Measurements from ENCODE around the gene RFTN1.
"Not testable (repeated sequence)": the region's sequence is repeated elsewhere in the genome, so short reads cannot be mapped to it uniquely, and the experiment has no call there.

RFTN1 gene

DNA sequence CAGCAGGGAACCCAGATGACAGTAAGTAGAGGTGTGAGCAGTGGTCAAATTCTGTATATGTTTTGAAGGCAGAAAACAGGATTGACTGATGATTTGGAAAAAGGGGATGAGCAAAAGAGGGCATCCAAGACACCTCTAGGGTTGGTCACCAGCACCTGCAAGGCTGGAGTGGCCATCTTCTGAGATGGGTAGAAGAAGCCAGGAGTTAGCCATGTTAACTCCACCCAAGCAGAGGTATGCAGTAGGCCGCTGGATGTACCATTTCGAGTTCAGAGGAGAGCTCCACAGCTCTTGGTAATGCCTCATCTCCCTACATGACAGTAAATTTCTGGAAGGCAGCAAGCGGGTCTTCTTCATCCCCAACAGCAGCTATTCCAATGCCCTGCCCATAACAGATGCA lies 7.0 kb downstream of the RFTN1 start:
- DNase-seq, result no peak

DNA sequence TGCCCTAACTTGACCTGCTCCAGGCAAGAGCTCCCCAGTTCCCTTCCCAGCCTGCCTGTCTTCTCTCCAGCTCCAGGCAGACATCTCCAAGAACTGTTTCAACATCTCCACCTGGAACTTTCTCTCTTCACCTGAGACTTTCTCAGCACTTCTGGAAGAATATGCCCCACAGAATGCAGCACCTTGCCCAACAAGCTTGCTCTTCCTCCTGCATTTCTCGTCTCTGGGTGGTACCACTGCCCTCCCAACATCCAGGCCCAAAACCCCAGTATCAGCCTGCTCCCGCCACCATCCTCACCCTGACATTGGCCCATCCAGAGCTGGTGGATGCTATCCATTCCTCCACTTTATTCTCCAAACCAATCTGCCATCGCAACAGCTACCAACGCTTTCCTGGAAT lies 8.8 kb downstream of the RFTN1 start:
- DNase-seq, result no peak

DNA sequence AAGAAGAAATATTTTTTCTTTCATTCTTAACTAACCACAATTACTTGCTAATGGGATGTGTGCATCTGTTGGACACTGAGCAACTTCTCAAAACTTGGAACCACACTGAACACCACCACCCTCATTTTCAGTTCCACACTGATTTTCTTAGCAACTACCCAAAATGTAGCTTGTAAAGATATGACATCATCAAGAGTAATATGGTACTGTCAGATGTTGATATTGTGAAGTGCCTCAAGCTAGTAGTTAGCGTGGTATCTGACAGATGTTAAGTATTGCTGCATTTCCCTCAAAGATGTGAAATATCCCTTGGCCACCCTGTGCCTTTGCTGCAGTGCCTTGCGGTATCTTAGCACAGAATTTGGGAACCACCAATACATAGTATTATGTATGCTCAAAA lies 9.3 kb downstream of the RFTN1 start:
- DNase-seq, result no peak

DNA sequence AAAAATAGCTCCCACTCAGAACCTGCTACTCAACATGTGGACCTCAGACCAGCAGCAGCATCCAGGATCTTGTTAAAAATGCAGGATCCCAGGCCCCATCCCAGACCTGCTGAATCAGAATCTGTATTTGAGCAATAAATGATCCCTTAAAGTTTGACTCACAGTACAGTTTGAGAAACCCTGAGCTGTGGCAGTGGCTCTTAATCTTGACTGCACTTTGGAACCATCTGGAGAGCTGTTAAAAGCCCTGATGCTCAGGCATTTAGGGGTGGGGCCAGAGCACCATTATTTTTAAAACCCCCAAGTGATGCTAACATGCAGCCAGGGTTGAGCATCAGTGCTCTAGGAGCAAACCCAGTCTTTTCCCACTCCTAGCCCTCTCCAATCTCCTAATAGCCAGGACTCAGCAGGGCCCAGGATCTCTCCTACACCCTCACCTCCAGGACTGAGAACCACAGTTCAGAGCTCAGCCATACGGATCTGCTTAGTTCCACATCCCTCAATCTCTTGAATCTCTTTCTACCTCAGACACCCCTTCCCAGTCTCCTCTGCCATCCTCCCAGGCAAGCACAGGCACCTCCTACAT lies 10.2 kb downstream of the RFTN1 start:
- DNase-seq, result no peak

DNA sequence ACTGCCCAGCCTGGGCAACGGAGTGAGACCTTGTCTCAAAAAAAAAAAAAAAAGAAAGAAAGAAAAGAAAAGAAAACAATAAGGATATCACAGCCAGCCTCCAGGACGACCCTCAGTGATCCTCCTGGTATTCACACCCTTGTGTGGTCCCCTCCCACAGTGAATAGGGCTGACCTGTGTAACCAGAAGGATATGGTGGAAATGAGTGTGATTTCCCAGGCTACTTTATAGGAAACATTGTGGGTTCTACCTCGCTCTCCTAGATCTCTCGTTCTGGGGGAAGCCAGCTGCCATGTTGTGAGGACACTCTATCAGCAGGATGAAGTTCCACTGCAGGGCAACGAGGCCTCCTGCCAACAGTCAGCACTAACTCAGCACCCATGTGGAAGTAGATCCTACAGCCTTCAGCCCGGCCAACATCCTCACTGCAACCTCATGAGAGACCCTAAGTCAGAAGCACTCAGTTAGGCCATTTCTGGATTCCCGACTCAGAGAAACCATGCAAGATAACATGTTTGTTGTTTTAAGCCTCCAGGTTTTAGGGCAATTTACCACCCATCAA lies 11.1 kb downstream of the RFTN1 start:
- no peak for DNase-seq

DNA sequence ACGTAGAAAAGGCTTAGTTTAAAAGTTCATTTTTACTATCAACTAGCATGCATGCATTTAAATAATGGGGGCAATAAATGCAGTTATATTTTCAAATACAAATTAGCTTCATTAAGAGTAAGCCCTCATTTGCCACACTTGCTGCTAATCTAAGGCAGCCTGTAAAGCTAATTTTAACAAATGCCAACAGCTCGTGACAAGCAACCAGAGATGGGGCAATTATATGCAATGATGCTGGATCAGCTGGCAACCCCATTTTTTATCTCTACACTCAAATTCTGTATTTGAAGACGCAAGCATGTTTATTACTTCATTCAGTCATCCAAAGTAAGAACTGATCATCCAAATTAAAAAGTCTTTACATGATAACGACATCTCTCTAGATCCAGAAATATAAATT lies 12.1 kb downstream of the RFTN1 start:
- DNase-seq, result no peak

DNA sequence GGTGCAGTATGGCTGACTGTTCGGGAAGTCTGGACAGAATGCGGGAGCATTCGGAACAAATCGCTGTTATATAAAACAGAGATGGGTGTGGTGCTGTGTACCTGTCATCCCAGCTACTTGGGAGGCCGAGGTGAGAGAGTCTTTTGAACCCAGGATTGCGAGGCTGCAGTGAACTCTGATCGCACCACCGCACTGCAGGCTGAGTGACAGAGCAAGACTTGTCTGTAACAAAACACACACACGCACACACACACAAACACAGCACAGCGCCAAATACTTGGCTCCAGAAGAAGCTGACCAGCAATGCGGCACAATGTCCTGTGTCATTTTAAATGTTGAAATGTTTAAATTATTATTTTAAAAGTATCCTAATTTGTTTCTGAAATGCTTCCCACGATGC lies 12.6 kb downstream of the RFTN1 start:
- DNase-seq, result no peak

DNA sequence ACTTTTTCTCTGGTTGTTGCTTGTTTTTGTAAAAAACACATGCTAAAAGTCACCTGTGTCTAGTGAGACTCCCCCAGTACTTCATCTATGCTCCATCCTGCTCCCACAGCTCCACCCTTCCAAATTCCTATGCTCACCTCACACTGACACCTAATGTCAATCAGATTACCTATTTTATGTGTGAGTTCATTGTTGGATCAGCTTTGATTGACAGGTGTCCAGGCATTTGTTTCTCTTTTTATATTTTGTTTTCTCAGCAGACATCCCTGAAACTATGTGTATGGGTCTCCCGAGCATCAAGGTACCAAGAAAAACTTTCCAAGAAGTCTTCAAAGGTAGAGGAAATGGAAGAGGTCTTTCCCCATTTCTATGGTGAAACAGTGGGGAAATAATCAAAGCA lies 13.4 kb downstream of the RFTN1 start:
- no peak for DNase-seq

DNA sequence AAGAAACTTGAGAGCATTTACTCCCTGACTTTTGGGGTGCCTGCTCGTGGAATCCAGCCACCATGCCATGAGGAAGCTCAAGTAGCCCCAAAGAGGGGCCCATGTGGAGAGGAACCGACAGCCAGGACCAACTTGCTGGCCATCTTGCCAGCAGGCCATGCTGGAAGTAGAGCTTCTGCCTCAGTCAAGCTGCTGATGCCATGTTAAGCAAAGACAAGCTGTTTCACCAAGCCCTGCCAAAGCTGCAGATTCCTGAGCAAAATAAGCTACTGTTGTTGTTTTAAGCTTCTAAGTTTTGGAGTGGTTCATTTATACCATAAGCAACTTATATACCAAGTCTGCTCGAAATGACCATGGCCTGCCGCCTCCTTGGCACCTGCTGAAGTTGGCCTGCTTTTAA lies 14.1 kb downstream of the RFTN1 start:
- no peak for DNase-seq

DNA sequence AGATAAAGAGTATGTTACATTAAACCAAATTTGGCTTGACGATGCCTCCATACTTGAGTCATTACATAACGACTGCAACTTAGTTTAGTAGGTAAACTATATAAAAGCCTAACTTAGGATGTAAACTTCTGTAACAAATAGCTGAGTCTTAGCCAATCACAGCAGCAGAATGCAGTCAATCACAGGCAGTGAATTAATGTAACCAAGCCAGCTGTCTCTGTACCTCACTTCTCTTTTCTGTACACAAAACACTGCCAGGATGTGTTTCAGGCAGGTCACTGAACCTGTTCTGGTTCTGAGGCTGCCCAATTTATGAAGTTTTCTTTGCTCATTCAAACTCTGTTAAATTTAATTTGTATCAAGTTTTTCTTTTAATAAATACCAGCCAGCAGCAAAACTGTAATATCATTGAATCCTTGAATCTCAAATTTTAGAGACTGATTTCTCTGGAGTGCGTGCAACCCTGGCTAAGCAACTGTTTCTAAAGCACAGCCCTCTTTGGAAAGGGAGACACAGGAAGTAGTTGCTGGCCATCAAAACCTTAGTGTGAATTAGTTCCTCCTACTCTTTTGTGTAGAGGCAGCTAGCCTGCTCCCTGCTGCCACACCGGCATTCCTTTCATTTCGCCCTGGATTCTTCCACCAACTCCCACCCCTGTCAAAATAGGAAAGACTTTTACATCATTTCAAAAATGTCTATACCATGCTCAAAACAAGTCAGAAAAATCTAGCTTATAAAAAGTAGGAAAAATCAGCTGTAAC lies 15.2 kb downstream of the RFTN1 start:
- DNase-seq, result no peak

DNA sequence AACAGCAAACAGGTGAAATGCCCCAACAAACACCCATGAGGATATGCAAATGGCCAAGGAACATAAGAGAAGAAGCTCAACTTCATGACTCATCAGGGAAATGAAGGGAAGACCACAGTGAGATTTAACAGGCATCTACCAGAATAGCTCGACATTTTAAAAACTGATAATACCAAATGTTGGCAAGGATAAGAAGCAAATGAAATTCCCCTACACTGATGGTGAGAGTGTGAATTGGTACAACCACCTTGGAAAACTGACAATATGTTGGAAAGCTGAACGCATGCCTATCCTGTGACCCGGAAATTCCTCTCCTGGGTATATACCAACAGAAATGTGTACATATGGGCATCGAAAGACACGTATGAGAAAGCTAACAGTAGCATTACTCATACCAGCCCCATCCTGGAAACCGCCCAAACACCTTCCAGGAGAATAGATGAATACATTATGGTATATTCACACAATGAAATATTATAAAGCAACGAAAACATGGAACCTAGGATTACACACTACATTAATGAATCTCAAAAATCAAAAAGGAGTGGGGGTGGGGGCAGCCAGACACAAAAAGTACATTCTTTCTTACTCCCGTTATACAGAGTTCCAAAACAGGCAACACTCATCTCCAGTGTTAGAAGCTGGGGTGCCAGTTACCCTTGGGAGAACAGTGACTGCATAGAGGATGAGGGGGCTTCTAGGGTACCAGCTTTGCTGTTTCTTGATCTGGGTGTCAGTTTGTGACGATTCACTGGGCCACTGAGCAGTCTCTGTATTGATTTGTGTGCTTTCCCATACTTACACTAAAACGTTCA lies 16.9 kb downstream of the RFTN1 start:
- no peak for DNase-seq

DNA sequence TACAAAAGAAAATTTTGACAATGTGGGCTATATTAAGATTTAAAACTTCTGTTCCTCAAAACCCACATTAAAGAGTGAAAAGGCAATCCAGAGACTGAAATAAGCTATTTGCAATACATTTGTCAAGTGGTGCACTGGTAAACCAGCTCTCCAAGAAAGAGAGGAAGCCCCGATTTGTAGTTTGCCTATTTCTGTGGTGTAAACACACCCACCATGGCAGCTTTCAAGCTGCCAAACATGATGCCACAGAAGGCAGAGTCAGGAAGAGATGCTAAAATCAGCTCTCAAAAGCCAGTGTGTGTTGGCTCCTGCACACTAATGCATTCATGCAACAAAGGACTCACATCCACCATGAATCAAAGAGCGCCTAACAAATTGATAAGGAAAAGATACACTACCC lies 17.5 kb downstream of the RFTN1 start:
- no peak for DNase-seq

DNA sequence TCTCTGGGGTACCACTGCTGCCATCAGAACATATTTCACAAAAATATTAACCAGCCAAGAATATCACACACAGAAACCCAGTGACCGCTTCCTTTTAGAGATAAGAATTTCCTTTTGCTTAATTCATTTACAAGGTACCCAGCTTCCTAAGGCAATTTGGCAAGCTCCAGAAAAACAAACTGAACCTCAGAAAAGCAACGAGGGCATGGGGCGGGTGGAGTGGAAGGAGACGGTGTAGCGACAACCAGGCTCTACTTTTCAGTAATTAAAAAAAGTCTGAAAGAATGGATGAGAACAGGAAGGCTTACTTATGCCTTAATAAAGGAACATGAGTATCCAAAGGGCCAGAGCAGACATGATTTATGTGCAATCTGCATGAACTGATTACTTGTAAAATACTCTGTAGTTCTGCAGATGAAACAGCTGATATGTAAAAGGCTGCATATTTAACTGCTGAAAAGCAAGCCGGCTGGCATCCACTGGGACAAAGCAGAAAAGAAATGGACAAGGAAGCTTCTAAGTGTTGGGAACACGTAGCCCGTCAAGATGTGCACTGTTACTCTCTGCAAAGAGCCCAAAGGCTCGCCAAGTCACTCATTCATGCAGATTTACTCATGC lies 18.6 kb downstream of the RFTN1 start:
- DNase-seq, result no peak

DNA sequence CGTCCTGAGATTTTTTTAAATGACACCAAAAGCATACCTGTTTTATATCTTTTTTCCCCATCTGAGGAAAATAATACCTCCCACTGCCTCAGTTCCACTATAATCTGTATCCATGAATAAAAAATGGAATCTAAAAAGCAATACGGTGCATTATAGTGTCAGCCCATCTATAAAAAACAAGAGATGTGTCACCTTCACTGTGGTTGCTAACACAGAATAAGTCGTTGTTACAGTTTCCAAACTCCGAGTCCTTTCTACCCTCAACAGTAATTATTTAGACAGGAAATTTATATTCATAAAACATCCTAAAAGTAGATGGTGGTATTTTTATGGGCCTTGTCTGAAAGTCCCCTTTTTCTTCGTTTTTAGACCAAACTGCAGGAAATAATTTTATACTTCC lies 19.4 kb downstream of the RFTN1 start:
- DNase-seq, result no peak

DNA sequence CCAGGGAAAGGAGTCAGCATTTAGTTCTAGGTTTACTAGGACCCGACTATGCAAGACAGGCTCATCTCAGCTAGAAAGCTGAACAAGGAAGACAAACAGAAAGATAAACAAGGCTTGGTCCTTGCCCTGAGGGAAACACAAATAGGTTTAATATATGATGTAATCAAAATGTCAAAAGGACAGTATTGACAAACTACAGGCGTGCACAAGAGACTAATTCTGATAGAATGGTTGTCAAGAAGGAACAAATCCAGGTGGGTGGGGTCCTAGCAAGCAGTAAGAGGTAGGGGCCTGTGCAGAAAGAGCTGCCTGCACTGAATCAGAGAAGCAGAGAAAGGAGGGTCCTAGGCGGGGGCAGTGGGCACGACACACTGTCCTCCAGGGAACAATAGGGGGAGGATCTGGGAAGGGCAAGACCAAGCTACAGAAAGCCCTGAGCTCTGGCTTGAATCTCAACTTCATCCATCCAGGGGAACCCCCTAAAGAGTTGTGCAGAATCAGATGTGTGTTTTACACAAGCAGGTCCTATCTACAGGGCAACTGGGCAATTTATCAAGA lies 23.4 kb downstream of the RFTN1 start:
- no peak for DNase-seq

DNA sequence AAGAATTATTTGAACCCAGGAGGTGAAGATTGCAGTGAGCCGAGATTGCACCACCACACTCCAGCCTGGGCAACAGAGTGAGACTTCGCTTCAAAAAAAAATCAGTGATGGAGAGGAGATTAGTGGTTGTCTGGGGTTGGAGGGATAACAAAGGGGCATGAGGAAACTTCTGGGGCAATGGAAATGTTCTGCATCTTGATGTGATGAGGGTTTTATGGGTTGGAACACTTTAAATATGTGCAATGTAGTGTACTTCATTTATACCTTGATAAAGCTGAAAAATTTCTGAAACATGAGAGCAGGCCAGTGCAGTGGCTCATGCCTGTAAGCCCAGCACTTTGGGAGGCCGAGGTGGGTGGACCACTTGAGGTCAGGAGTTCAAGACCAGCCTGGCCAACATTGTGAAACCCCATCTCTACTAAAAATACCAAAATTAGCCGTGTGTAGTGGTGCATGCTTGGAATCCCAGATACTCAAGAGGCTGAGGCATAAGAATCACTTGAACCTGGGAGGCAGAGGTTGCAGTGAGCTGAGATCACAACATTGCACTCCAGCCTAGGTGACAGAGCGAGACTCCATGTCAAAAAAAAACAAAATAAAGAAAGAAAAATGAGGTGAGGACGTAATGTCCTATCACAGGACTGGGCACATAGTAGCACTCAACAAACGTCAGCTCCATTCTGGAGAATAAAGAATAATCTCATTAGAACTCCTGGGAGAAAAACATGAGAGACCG lies 24.0 kb downstream of the RFTN1 start:
- not testable (repeated sequence) for DNase-seq

DNA sequence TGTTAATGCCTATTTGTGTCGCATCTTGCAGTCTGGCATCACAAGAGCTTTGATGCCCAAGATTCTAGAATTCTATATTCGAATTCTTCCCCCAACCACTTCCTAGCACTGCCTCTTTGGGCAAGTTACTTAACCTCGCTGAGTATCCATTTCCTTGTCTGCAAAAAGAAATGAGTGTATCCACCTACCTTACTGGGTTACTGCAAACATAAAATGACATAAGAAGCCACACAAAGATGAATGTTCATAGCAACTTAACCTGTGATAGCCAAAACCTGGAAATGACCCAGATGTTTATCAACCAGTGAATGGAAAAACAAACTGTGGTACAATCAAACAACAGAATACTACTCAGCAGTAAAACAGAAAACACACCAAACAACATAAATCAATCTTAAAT lies 24.9 kb downstream of the RFTN1 start:
- no peak for DNase-seq

DNA sequence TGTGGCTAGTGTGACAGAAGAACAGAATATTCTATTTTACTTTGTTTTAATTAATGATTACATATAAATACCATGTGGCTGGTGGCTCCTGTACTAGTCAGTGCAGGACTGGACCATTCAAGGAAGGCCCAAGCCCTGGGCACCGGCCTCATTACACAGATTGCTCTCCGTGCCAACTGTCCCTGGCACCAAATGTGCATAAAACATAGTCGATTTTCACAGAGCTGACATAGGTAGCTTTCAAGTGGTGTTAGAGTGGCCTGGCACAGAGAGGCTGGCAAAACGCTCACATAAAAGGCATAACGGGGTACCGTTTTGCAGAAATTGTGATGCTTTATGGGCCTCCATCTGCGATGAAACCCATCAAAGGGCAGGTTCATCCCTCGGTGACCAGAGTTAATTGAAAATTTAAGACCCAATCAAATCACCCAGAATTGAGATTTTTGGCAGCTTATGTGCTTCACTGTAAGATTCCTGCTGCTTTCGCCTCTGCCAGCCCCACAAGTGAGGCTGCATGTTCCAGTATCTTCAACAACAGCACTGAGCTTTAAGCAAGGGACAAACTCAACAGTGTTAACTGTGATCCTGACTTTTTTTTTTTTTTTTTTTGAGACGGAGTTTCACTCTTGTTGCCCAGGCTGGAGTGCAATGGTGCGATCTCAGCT lies 25.9 kb downstream of the RFTN1 start:
- DNase-seq, result no peak

DNA sequence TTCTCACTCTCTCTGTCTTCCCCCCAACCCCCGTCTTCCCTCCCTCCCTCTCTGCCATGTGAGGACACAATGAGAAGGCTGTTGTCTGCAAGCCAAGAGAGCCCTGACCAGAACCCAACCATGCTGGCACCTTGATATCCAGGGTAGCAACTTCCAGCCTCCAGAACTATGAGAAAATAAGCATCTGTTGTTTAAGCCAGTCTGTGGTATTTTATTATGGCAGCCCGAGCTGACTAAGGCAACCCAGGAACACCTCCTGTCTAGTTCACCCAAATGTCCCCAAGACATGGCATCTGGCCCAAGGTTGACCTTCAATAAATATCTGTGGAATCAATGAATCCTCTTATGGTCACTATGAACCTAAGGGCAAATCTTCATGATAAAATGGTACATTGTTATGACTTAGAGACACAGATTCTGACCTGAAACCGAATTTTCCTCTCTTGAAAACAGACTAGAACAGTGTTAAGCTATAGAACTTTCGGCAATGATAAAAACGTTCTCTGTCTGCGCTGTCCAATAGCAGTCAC lies 26.5 kb downstream of the RFTN1 start:
- no peak for DNase-seq

DNA sequence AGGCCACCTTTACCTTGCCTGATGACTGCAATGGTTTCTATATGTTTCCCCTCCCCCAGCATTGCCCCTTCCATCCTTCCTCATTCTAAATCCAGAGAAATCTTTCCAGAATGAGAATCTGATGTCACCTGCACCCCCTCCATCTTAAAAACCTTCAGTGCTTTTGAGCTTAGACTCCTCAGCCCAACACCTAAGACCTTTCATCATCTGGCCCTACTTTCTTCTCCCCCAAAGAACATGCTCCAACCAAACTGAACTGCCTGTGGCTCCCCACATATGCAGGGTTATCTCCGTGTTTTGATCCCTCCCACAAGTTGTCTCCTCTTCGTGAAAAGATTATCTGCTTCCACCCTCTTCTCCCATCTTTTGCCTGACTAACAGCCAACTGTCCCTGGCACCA lies 27.3 kb downstream of the RFTN1 start:
- DNase-seq, result no peak

DNA sequence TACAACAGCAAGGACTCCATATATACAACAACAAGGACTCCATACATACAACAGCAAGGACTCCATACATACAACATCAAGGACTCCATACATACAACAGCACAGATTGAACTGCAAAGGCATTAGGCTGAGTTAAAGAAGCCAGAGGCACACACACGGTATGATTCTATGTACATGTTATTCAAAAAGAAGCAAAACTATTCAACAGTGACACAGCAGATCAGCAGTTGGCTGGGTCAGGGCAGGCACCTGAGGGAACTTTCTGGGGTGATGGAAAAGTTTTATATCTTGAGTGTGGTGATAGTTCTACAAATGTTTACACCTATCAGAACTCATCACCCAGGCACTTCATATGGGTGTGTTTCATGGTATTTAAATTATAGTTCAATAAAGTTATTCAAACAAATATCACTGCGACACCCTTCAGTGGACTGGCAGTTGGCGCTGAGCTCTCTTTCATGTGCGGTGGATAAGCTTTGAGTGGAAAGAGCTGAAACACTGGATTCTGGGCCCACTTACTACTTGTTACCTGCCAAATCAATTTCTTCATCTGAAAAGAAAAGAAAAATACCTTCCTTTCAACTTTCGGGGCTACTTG lies 28.0 kb downstream of the RFTN1 start:
- no peak for DNase-seq
